Esophagus muscularis mucosa (tissue), 3 donors: ENCODE data around the gene CHCHD2.

Experiments used
- CTCF ChIP-seq, 3 experiments: fragments of 200-600 bp in 2 of 3; fragments of 450-650 bp in 1 of 3; sonication (generic) in 2 of 3; IDR thresholded peaks; one replicate each; pipeline ENCODE4 v1.5.1; 2017 to 2019; ENCODE audit warnings: antibody characterized with exemption in 3 of 3, mild to moderate bottlenecking in 2 of 3, moderate library complexity in 1 of 3
- EP300 ChIP-seq: sonication (generic); formaldehyde crosslinking; IDR thresholded peaks from one replicate; pipeline ENCODE4 v1.6.1; 2017; ENCODE audit warnings: antibody characterized with exemption

GRCh38 chr7:56124981-56125380, 18.7 kb upstream of the CHCHD2 start:
- TF ChIP-seq EP300 (no peak), CTCF (IDR thresholded peaks at IDR 0.05) (no peak)
